Stimulated activated CD4-positive, alpha-beta T cell treated with anti-CD3 and anti-CD28 coated beads, Interleukin-15, amount 100 ng/mL, for 48 hours (primary cell): ENCODE results near the gene SLC13A3.

Experiments used
- DNase-seq, 2 donors: peaks; one replicate each; pipeline ENCODE4 v3.0.0-alpha.2; 2020; ENCODE audit warnings: low read depth in 2 of 2

Gene SLC13A3

DNA sequence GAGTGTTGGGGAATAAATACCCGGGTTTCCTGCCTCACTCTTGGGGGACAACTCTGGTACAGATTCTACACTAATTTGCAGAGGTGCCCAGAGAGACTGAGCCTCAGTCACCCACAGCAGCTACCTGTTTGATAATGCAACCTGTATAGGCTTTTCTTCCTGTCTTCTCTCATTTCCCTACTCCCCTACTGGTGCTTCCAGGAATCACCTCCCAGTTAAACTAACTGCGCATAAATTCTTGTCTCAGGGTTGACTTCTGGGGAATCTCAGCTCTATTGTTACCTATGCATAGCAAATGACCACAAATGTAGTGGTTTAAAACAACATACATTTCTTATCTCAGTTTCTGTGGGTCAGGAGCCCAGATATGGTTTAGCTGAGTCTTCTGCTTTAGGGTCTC is 112.1 kb downstream of the SLC13A3 start:
- no peak for DNase-seq

- no peak for DNase-seq
Observed at GRCh38 chr20:46530640-46531039, 120.6 kb downstream of the SLC13A3 start.

GRCh38 chr20:46523696-46524328 is 127.4 kb downstream of the SLC13A3 start:
- no peak for DNase-seq

GRCh38 chr20:46523108-46523507 is 128.2 kb downstream of the SLC13A3 start:
- DNase-seq, result no peak

DNA sequence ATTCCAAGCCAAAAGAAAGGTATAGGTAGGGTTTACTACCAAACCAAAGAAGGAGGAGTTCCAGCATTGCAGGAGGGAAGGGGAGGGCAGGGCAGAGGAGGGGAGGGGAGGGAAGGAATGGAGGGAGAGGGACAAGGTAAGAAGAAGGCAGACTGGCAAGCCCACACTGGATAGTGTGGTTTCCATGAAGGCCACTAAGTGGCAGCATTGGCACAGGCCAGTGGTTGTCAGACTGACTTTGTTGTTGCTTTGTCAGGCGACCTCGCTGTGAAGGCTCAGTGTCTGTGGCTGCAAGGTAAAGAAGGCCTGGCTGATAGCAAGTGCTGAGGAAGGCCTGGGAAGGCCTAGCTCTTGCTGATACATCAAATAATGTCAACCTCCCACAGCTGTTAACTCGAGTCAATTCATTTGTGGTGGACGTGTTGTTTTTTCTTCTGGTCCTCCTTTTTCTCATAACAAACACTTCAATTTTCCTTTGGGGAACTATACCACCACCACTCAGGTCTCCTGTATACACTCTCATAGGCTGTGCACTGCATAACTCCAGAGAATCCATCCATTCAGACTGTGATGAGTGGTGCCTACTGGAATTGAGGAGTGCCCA is 130.2 kb downstream of the SLC13A3 start:
- DNase-seq, result peak; percentile 24 to 43

DNA sequence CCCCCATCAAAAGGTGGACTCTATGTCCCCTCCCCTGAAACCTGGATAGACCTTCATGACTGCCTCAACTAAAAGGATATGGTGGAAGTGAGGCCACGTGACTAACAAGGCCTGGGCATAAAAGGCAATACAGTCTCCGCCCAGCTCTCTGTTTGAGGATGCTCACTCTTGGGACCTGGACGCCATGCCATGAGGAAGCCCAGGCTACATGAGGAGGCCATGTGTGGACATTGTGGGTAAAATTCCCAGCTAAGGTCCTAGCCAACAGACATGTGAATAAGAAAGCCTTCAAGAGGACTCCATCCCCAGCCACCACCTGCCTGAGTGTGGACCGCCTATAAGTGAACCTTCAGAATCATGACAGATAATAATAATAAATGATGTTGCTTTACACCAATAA is 130.7 kb downstream of the SLC13A3 start:
- no peak for DNase-seq

DNA sequence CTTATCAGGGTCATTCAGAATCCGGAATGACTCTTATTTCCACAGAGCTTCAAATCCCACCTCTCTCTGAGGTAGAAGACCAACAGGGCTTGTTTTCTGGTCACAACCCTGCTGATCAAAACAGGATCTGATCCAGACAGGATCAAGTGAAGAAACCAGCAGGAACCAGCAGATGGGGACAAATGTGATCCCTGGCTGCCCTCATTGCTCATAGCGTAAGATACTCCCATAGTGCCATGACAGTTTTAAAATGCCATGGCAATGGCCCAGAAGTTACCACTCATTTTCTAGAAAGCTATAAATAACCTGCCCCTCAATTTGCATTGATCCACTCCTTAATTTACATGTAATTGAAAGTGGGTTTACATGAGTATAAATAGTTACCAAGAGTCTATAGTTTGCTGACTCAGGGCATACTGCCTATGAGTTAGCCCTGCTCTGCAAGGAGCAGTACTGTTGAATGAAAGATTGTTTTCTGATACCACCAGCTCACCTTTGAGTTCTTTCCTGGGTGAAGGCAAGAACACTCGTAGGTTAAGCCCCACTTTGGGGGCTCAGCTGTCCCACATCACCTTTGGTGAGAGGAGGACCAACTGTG is 131.7 kb downstream of the SLC13A3 start:
- no peak for DNase-seq

DNA sequence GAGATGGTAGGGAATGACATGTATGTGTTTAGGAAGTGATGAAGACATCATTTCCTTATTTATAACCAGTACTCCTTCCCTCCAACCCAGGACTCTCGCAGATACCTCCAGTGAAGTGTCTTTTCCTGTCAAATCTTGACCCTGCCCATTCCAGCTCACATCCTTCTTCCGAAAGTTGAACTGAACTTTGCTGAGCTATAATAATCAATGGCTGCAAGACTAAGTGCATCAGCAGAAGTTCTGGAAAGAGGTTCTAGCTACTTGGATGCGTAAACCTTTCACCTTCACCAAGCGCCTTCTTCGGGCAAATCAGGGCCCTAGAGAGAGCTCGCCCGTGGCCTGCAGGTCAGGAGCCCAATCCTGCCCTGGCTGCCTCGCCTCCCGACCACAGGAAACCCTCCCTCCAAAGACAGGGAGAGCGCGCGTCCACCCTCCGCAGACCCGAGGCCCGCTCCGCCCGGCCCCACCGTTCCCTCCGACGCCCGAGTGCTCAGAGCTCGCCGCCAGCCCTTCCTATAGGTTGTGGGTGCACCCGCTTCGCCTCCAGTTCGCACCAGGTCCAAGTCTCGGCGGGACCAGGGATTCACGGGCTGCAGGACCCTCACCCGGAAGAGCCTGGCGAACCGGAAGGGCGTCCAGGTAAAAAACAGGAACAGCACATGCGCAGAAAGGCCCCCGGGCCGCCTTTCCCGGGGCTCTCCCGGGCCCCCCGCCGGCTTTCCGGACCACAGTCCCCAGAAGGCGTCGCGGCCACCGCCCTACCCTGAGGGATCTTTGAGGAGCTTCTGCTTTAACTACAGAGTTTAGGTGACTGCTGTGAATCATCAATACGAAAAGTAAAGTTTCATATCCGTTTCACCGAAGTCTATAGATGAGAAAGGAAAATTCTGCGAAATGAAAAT is 138.1 kb downstream of the SLC13A3 start, which contains the start of gene ZNF334:
TSS of gene ZNF334 (minus strand) at position 617 of the 902 bp plus-strand sequence. CDS start 1,457 bp downstream, outside the sequence.
- DNase-seq, result peak; percentile 36 to 43

DNA sequence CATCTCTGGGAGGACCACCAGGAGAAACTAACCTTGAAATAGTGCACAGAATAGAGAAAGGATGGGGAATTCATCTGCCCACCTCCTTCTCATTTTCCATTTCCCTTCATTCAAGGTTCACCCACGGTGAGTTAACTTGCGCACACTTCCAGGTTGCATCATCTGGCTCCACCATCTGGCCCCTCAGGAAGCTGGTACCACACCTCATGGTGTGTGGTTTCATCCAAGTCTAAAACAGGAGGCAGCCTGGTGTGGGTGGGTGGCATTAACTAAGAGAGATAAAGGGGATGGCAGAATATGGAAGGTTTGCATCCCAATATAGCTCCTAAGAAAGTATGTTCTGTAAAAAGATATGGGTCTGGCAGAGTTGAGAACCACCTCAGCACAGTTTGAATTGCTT is 141.7 kb downstream of the SLC13A3 start:
- DNase-seq, result no peak
